GM23338 (cell line): ENCODE data around the gene APOC1. TPM values are rescaled to one million over a fixed set of nuclear protein-coding genes. Genes with fewer than 3 reads are reported as not detected.

ENCODE experiments used
- ATAC-seq: fragments of 200-7000 bp; cut with Tn5 transposase; 3 replicates; pipeline ENCODE4 v1.9.1; 2020
- DNase-seq: peaks from one replicate; pipeline ENCODE4 v3.0.0-alpha.2; 2015; ENCODE audit warnings: low spot score
- H2AFZ ChIP-seq: fragments of 200-600 bp; sonication (generic); 2 replicates; pipeline ENCODE4 v1.8.0; 2016; ENCODE audit warnings: antibody characterized with exemption, mild to moderate bottlenecking, moderate library complexity
- H3F3A ChIP-seq: fragments of 200-600 bp; sonication (generic); replicated peaks from 2 replicates; pipeline ENCODE4 v1.8.0; 2017; ENCODE audit warnings: antibody characterized with exemption, mixed run types, low read depth
- H3K27ac ChIP-seq: fragments of 200-600 bp; sonication (generic); 2 replicates; pipeline ENCODE4 v1.6.1; 2016; ENCODE audit warnings: low read depth
- H3K27me3 ChIP-seq: fragments of 200-600 bp; sonication (generic); 2 replicates; pipeline ENCODE4 v1.8.0; 2016; ENCODE audit warnings: mild to moderate bottlenecking, mixed run types, moderate library complexity; ENCODE audit not compliant: insufficient read depth
- H3K36me3 ChIP-seq: fragments of 200-600 bp; sonication (generic); 2 replicates; pipeline ENCODE4 v1.8.0; 2016; ENCODE audit warnings: mild to moderate bottlenecking; ENCODE audit not compliant: insufficient read depth
- H3K4me1 ChIP-seq: fragments of 200-600 bp; sonication (generic); 2 replicates; pipeline ENCODE4 v1.8.0; 2016; ENCODE audit warnings: mild to moderate bottlenecking, moderate library complexity; ENCODE audit not compliant: insufficient read depth
- H3K4me2 ChIP-seq: fragments of 200-600 bp; sonication (generic); 2 replicates; pipeline ENCODE4 v1.7.1; 2017; ENCODE audit warnings: mixed run types
- H3K4me3 ChIP-seq: fragments of 200-600 bp; sonication (generic); 2 replicates; pipeline ENCODE4 v1.6.1; 2016; ENCODE audit warnings: mixed run types
- H3K79me2 ChIP-seq: fragments of 200-600 bp; sonication (generic); replicated peaks from 2 replicates; pipeline ENCODE4 v1.8.0; 2017; ENCODE audit warnings: mild to moderate bottlenecking; ENCODE audit not compliant: insufficient read depth
- H3K9me2 ChIP-seq: fragments of 200-600 bp; sonication (generic); 2 replicates; pipeline ENCODE4 v1.8.0; 2017; ENCODE audit not compliant: insufficient read depth
- H4K20me1 ChIP-seq: fragments of 200-600 bp; sonication (generic); replicated peaks from 2 replicates; pipeline ENCODE4 v1.8.0; 2017; ENCODE audit warnings: mild to moderate bottlenecking; ENCODE audit not compliant: insufficient read depth
- H3K27ac Mint-ChIP-seq: 2 replicates; pipeline ENCODE4 v1.8.0; 2020; ENCODE audit warnings: inconsistent platforms, mild to moderate bottlenecking, moderate library complexity, mixed read lengths
- H3K27me3 Mint-ChIP-seq: 3 replicates; pipeline ENCODE4 v1.8.0; 2022; ENCODE audit warnings: low read depth, mild to moderate bottlenecking, moderate library complexity, mixed read lengths, inconsistent platforms; ENCODE audit not compliant: insufficient read depth, poor library complexity
- H3K36me3 Mint-ChIP-seq: 3 replicates; pipeline ENCODE4 v1.8.0; 2021; ENCODE audit warnings: low read depth, mild to moderate bottlenecking, inconsistent platforms, moderate library complexity, mixed read lengths
- H3K4me1 Mint-ChIP-seq: 3 replicates; pipeline ENCODE4 v1.8.0; 2020; ENCODE audit warnings: mild to moderate bottlenecking, inconsistent platforms, mixed read lengths
- H3K4me3 Mint-ChIP-seq: 3 replicates; pipeline ENCODE4 v1.8.0; 2021; ENCODE audit warnings: moderate library complexity, mild to moderate bottlenecking, inconsistent platforms, mixed read lengths
- H3K9me3 Mint-ChIP-seq: 3 replicates; pipeline ENCODE4 v1.8.0; 2020; ENCODE audit warnings: moderate library complexity, mild to moderate bottlenecking, inconsistent platforms, mixed read lengths
- CREB1 ChIP-seq: fragments of 250-450 bp; sonication (Bioruptor Pico); IDR thresholded peaks from 2 replicates; pipeline ENCODE4 v1.5.0; 2020; ENCODE audit warnings: low read depth, mild to moderate bottlenecking, moderate library complexity
- ETS1 ChIP-seq: IDR thresholded peaks from 2 replicates; pipeline ENCODE4 v1.6.1; 2016; ENCODE audit warnings: antibody characterized with exemption
- EZH2phosphoT487 ChIP-seq: fragments of 200-600 bp; sonication (generic); IDR thresholded peaks from one replicate; pipeline ENCODE4 v1.8.1; 2018; ENCODE audit warnings: antibody characterized with exemption; ENCODE audit not compliant: unreplicated experiment
- JUNB ChIP-seq: IDR thresholded peaks from one replicate; pipeline ENCODE4 v1.6.1; 2016; ENCODE audit warnings: antibody characterized with exemption; ENCODE audit not compliant: unreplicated experiment
- POLR2AphosphoS5 ChIP-seq: IDR thresholded peaks from 2 replicates; pipeline ENCODE4 v1.6.1; 2016; ENCODE audit warnings: antibody characterized with exemption, low read depth
- STAT1 ChIP-seq: IDR thresholded peaks from one replicate; pipeline ENCODE4 v1.6.1; 2016; ENCODE audit warnings: antibody characterized with exemption; ENCODE audit not compliant: unreplicated experiment
- ZNF114 ChIP-seq: fragments of 250-450 bp; sonication (Bioruptor Pico); IDR thresholded peaks from 2 replicates; pipeline ENCODE4 v1.5.0; 2020; ENCODE audit warnings: mild to moderate bottlenecking, moderate library complexity
- ZNF331 ChIP-seq: fragments of 250-450 bp; sonication (Bioruptor Pico); IDR thresholded peaks from 2 replicates; pipeline ENCODE4 v1.5.0; 2020; ENCODE audit warnings: low read depth, mild to moderate bottlenecking, moderate library complexity
- ZNF462 ChIP-seq: fragments of 250-450 bp; sonication (Bioruptor Pico); IDR thresholded peaks from 2 replicates; pipeline ENCODE4 v1.5.0; 2020; ENCODE audit warnings: mild to moderate bottlenecking, moderate library complexity
- polyA plus RNA-seq: library from polyadenylated mRNA; unstranded; fragments of >200 nt; fragmentation: Nextera tagmentation; extraction: Ambion mirVana; gene quantifications from 2 replicates; pipeline ENCODE4 v1.2.1, GENCODE V29; 2016
- total RNA-seq: library from RNA; depleted of rRNA; stranded (reverse); fragments of >200 nt; shearing (Covaris generic); gene quantifications from 2 replicates; pipeline ENCODE4 v1.2.3, GENCODE V29; 2014

The APOC1 gene
- total and polyA plus RNA-seq, 2 experiments from 2014 or later, result 26.8 to 221 TPM

GRCh38 chr19:44890366-44891015, 23.9 kb upstream of the APOC1 start (continued):
- TF ChIP-seq ZNF114 (CRISPR knock-in tag), result no peak
- peak; percentile 86 for TF ChIP-seq ETS1

GRCh38 chr19:44891016-44891882, 23.2 kb upstream of the APOC1 start, which contains the start of gene TOMM40:
TSS of gene TOMM40 (plus strand) at chr19:44891254. CDS start at chr19:44891416, 162 bp downstream.
- Histone ChIP-seq H2AFZ (no peak within 1 kb of the TSS), H3K4me3 (peak within 1 kb of the TSS; percentile 98), H3K36me3 (peaks cover 36% of the 10 kb centered on the region), H3K4me2 (peak within 1 kb of the TSS; percentile 100), H3K9me2 (no peaks in the 10 kb centered on the region), H3F3A (peaks cover 27% of the 10 kb centered on the region), H4K20me1 (peaks cover 33% of the 10 kb centered on the region), H3K27me3 (no peaks in the 10 kb centered on the region), H3K27ac (peak within 1 kb of the TSS; percentile 90), H3K79me2 (peaks cover 36% of the 10 kb centered on the region), H3K4me1 (peaks cover 9% of the 10 kb centered on the region; the same call in 1 of the 2 replicates)
- Mint-ChIP-seq H3K4me1 (peaks cover 22% of the 10 kb centered on the region), H3K27ac (peak within 1 kb of the TSS; percentile 96), H3K4me3 (peak within 1 kb of the TSS; percentile 95), H3K9me3 (peaks cover 3% of the 10 kb centered on the region; the same call in 2 of the 3 replicates), H3K27me3 (peaks cover 24% of the 10 kb centered on the region), H3K36me3 (peaks cover 75% of the 10 kb centered on the region)
- TF ChIP-seq POLR2AphosphoS5 (peak; percentile 50; the same call in 1 of the 2 replicates), STAT1 (no peak), CREB1 (CRISPR knock-in tag) (peak; percentile 26)
- peak; percentile 69 for ATAC-seq
- peak; percentile 81 for DNase-seq

- Mint-ChIP-seq H3K4me3 (peak overlapping the region; percentile 95), H3K36me3 (peaks cover 79% of the 10 kb centered on the region), H3K27ac (peak overlapping the region; percentile 56; the same call in 1 of the 2 replicates), H3K27me3 (peaks cover 25% of the 10 kb centered on the region), H3K4me1 (peaks cover 22% of the 10 kb centered on the region), H3K9me3 (peaks cover 3% of the 10 kb centered on the region; the same call in 2 of the 3 replicates)
- Histone ChIP-seq H3K4me1 (peaks cover 9% of the 10 kb centered on the region; the same call in 1 of the 2 replicates), H3K4me2 (no peak overlapping the region), H3K4me3 (no peak overlapping the region), H3F3A (peaks cover 29% of the 10 kb centered on the region), H3K27ac (no peak overlapping the region; the same call in 1 of the 2 replicates), H4K20me1 (peaks cover 41% of the 10 kb centered on the region), H3K9me2 (no peaks in the 10 kb centered on the region), H3K79me2 (peaks cover 38% of the 10 kb centered on the region), H2AFZ (no peak overlapping the region), H3K36me3 (peaks cover 45% of the 10 kb centered on the region), H3K27me3 (no peaks in the 10 kb centered on the region)
- ATAC-seq (no peak), DNase-seq (no peak)
- no peak for TF ChIP-seq ZNF462
- TF ChIP-seq ZNF331 (CRISPR knock-in tag), result no peak
- no peak for TF ChIP-seq EZH2phosphoT487
- no peak for TF ChIP-seq ETS1
- no peak for TF ChIP-seq JUNB
- no peak for TF ChIP-seq ZNF114 (CRISPR knock-in tag)
- no peak for TF ChIP-seq STAT1
Observed at GRCh38 chr19:44892932-44893331, 21.5 kb upstream of the APOC1 start.
